Adrenal gland (tissue), 5 donors: ENCODE data around the gene CCL11.

Experiments used
- CTCF ChIP-seq, 6 experiments: fragments of 450-650 bp in 4 of 6; fragments of 200-600 bp in 2 of 6; sonication (generic) in 1 of 6; IDR thresholded peaks; 1 replicate in 5 of 6; 2 replicates in 1 of 6; pipeline versions ENCODE4 v1.5.1 to v1.8.0; 2016 to 2021; ENCODE audit warnings: antibody characterized with exemption in 6 of 6, mild to moderate bottlenecking in 2 of 6, moderate library complexity in 1 of 6
- POLR2A ChIP-seq, 2 donors: fragments of 450-650 bp; IDR thresholded peaks; one replicate each; pipeline ENCODE4 v1.6.1; 2017; ENCODE audit warnings: antibody characterized with exemption in 2 of 2, mild to moderate bottlenecking in 2 of 2, moderate library complexity in 1 of 2
- donor health status: DM: no; HTN: no; CAD: no.

DNA sequence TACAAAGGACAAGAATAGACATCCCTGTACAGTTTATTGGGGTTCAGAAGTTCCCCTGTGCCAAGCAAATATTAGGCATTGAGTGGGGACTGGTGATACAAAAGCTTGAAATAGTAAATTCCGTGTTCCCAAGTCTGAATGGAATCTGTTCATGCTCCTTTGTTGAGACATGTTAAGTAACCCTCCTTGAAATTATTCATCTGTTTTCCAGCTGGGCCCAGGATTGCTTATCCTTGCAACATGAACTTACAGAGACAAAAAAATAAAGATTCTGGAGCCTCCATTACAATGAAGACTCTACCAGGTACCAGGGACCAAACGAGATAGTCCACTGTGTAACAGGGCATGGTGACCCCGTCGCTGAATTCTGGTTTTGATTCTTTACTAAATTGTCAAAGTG lies 27.6 kb downstream of the CCL11 start:
- TF ChIP-seq CTCF (IDR thresholded peaks at IDR 0.05) (no peak), POLR2A (IDR thresholded peaks at IDR 0.05) (no peak)
